HG02970 (cell line): ENCODE data around the gene NHLH2.

Source experiments
- ATAC-seq: cut with Tn5 transposase; IDR thresholded peaks from one replicate; pipeline ENCODE4 v1.9.1; 2021; ENCODE audit warnings: mild to moderate bottlenecking, moderate library complexity, moderate number of reproducible peaks; ENCODE audit not compliant: unreplicated experiment, low FRiP score

Gene NHLH2

DNA sequence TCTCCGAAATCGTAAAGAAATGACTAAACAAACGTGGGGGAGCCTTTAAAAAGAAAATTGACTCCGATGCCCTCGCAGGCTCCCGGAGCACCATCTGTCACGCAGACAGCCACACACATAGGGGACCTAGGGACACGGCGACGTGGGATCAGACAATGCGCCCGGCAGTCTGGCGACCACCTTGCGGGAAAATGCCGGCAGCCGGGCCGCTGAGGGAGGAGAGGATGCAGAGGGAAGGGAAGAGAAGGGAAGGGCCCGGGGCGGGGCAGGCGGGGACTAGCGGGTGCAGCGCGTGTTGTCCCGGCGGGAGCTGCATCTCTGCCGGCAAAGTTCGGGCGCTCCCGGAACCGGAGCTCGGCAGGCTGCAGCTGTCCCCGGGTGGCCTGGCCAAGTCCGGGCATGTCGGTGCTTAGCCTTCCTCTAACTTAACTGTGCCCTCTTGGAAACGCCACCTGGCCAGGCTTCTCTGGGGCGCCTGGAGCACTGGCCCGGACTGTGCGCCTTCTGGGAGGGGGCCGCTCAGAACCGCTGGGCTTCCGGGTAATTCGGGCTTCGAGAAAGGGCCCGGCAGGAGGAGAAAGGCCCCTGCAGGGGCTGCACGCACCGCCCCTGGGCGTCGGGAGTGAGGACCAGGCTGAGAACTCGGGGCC, 1.8 kb downstream of the NHLH2 start:
- ATAC-seq = no peak

DNA sequence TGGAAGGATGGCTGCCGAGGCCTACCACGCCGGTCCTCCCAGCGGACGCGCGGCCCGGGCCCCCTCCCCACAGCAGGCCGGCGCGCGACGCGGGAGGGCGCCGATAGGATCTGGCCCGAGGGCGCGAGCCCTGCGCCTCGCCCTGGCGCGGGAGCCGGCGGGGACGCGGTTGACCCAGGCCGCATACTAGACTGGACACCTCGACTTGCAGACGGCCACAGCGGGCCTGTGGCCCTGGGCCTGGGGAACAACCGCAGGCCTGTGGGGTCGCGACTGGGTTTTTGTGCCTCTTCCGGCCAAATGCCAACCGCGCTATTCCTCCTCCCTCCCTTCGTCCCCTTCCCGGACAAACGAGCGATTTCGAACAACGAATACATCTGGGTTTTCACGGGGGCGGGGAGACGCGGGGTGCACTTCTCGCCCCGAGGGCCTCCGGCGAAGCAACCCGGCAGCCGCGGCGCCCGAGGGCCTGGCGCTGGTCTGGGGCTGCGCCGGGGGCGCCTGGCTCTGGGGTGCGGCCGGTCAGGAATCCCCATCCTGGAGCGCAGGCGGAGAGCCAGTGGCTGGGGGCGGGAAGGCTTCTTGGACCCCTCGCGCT, 2.4 kb downstream of the NHLH2 start:
- no peak for ATAC-seq

DNA sequence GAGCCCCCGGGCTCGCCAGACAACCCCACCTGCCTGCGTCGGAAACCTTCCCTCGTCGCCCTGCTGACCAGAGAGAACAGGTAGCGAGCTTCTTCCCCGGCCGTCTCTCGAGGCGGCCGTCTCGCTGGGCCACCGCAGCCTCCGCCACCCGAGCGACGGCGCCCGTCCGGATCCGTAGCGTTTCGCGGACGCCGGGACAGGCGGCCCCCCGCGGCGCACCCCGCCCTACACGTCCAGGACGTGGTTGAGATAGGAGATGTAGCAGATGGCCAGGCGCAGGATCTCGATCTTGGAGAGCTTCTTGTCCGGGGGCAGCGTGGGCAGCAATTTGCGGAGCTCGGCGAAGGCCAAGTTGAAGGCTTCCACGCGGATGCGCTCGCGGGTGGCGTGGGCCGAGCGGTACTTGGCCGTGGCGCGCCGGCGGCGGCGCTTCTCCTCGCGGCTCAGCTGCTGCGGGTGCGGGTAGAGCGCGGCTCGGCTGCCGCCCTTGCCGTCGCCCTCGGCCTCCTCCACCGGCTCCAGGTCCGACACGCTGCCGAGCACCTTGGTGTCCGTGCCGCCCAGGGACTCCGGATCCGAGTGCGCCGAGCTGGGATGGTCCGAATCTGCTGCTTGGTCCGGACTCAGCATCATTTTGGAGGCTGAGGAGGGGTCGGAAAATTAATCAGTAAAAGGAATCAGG, 3.0 kb downstream of the NHLH2 start:
- no peak for ATAC-seq

DNA sequence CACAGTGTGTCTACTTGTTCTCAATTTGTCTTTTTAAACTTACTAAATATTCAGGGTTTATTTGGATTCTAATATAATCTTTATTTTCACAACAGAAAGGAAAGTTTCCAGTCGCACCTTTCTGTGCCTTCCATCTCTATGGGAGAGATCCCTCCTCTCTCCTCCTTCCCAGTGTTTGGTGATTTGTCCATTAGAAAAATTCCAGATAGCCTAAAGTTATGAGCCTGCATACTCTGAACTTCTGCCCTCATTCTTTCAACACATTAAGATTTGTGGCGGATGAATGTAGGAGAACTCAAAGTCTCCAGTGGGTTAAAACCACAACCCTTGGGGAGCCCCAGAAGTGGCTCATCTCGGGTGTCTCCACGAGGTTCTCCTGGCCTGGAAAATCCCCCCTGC, 3.6 kb downstream of the NHLH2 start:
- ATAC-seq = no peak

DNA sequence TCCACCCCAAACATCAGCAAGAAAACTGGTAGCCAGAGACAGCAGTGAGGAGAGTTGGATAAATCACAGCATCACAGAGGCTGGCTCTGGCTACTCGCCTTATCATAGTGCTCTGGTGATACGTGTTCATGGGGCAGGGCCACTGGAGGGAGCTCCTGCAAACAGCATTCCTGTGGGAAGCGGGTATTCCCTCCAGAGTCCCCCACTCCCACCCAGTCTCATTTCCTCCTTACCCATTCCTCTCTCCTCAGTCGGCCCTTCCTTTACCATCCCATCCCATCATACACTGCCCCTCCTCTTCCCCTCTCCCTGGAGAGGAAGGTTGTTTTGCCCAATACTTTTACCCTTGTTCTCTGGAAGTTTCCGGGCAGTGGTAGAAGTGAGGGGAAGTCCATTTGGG, 7.1 kb downstream of the NHLH2 start:
- ATAC-seq = no peak

DNA sequence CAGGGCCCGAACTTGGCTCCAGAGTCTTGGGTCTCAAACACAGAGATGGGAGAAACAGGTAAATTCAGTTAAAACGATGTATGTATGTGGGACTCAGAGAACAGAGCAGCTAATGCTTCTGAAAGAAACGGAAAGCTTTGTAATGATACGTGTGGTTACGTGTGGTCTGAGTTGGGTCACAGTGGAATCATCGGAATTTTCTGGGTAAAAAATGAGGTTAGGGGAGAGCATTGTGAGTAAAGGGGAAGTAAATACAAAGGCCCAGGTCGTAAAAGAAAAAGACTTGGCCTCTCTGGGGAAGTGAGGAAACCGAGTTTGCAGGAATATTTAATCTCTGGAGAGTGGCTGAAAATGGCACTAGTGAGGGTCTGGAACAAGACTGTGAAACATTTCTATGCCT, 8.3 kb downstream of the NHLH2 start:
- ATAC-seq = no peak

DNA sequence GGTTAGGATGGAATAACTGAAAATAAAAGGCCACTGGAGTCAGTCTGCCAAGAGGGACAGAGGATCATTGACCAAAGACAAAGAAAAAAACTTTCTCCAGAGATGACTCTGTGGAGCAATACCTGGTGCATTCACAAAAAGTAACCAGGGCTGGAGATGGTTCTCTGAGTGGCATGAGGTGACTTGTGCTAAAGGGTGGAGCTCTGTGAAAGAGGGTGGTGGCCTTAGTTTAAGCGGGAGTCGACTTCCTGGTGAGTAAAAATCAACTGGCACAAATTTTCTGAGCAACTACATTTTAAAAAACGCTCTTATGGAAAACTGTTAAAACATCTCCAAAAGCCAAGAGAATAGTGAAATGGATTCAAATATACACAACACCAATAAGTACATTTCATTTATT, 10.0 kb downstream of the NHLH2 start:
- no peak for ATAC-seq

DNA sequence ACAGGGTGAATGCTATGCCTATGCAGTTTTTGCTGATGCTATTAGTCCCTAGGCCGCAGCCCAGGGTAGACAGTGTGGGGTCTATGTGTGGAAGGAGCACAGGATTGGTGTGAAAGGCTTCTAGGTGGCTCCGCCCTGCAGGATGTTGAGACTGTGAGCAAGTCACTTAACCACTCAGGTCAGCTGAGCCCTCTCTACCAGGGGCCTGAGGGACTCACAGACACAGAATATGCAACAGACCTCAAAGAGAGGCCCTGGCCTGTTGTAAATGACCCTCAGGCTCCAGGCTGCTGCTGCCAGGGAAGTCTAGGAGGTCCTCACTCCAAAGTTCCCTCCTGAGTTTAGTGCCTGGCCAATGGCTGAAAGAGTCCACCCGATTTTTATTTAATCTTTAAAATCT, 11.0 kb downstream of the NHLH2 start:
- ATAC-seq = no peak

DNA sequence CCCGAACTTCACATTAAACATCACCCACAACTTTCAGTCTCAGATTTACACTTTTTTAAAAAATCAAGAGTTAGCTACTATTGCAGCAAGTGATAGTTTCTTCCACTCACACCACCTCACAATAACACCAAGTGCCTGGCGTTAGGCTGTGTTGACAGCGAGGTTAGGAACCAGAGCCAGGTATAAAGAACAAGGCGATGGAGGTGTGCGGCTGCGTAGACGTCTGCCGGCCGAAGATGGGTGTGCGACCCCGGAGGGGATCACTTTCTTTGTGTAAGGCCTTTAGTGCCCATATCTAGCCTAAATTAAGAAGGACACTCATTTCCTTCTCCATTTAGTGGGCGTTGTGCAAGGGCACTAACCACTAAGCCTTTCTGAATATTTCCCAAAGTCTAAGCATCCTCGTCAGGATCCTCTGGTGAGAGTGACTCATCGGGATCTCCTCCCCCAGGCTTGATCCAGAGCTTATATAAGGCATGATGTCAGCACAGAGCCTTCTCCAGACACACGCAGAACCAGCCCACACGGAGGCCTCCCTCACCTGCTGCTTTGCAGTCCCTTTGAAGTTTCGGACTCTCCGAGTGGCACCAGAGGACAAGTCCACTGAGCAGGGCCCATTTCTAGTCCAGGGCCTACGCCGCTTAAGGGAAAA, 11.8 kb downstream of the NHLH2 start:
- no peak for ATAC-seq

DNA sequence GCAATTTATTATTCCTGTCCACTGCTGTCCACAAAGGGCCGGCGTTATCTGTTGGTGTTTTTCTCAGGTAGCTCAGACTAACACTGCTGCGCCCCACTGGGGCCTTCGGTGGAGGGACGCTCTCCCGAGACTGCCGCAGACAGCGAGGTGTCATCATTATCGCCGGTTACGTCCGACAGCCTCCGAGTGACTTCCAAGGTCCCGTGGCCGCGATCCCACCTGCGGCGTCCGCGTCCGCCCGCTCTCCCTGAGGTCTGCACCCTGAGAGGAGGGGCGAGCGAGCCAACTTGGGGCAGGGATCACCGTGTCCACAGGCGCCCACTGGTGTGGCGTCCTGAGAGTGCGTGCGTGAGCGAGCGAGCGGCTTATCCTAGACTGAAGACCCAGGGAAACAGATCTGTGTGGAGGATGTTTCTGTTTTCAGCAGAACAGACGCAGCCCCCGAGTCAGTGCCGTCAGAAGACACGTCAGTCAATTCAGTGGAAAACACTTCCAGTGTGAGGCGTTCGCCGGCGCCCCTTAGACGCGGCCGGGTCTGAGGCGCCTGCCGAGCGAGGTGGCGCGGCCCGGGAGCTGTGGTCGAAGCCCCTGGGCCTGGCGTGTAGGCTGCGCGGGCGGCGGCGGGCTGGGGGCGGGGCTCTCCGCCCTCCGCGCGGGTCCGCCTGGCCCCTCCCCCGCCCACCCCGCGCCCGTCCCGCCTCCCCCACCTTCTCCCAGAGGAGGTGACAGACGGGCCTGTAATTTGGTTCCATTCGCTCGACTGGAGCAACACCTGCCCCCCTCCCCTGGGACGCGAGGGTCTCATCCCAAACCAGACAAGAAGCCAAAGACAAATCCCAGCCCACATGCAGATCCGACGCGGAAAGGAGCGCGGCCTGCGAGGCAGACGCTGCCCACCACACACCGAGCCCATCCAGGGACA, 12.6 kb downstream of the NHLH2 start:
- no peak for ATAC-seq

DNA sequence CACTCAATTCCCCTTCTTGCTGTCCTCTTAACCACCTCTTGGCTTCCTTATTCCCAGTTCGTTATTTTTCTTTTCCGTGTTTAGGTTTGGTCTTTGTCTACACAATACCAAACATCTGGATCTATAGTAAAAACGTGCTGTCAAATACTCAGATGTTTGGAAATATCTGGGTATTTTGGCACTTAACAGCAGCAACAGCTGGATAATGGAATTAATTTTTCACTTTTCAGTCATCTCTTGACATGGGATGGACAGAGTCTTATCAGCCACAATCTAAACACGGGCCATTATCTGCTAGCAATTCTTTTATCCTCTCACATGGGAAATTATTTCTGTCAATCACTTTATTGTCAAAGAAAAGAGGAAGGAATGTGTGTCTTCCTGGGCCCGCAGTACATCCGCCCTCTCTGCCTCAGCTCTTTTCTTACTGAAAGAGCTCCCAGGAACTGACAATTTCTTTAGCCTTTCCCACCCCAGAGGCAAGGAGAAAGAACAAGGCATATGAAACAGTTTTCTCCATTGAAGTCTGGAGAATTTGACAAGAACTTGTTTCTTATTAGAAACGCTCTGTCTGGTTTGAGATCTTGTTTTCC, 13.4 kb downstream of the NHLH2 start:
- no peak for ATAC-seq

DNA sequence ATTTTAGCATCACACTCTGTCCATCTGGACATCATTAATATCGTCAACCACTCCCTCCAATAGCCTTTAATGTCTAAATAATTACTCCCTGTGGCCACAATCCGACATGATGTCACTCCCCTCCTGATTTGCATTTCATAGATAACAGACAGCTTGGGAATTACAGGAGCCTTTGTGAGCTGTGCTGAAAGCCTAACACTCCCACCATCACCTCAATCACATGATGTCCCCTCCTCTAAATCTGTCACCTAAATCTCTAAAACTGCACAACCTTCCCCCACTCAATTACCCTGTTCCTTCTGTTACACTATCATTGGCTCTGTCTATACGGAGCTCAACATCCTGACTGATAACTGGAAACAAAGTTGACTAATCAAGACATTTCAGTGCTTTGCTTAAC, 14.3 kb downstream of the NHLH2 start:
- ATAC-seq = no peak

DNA sequence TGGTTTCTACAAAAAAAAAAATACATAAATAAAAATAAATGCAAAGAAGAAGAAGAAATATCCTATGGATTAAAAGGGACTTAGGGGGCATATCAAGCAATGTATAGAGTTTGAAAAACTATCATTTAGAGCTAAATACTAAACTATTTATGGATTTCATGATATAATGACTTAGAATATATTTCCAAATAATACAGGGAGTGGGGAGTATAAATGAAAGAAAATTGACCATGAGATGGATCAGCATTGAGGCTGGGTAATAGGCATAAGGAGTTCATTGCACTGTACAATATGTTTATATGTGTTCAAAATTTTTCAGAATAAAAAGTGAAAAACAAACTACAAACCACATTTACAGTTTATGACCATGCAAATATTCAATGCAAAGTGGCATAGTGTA, 18.8 kb downstream of the NHLH2 start:
- no peak for ATAC-seq

DNA sequence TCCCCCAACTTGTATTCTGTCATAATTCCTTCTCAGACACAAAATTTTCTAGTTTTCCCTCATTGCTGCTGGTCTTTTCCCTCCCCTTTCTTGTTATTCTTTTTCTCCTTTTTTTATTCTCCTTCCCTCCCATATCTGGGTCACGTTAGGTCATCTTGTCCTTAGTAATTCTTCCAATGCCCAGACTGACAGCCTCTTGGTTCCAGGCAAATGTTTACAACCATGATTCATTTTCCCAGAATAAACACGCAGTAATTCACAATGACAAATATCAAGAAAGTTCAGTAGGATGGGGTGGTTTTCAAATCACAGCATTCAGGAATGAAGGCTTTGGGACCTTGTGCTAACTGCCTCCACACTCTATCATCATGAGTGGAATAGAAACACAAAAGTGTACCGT, 25.2 kb downstream of the NHLH2 start:
- no peak for ATAC-seq

DNA sequence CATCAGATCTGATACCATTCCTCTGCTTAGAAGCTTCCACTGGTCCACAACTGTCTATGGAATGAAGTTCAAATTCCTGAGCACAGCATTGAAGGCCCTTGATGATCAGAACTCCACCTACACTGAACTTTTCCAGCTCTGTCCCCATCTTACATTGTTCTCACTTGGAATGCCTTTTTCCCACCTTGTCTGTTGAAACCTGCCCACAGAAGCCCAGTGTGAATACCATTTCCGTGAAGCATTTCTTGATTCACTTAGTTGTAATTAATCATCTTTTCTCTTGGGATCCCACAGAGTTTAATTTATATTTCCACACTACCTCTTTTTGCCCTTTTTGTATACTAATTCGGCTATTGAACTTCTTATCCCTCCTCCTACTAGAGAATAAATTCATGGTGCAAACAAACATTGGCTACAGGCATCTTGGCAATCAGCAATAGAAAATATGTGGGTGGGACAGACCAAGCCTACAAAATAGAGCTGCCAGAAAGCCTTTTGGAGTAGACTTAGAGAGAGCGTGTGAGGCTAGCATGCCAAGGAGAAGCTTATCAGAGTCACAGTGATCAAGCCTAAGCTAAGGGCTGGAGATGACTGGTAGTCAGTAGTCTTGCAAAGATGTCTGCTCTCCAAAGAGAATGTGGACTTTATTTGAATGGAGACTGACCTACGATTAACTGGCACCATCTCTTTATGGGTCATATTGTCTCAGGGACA, 26.1 kb downstream of the NHLH2 start:
- no peak for ATAC-seq

DNA sequence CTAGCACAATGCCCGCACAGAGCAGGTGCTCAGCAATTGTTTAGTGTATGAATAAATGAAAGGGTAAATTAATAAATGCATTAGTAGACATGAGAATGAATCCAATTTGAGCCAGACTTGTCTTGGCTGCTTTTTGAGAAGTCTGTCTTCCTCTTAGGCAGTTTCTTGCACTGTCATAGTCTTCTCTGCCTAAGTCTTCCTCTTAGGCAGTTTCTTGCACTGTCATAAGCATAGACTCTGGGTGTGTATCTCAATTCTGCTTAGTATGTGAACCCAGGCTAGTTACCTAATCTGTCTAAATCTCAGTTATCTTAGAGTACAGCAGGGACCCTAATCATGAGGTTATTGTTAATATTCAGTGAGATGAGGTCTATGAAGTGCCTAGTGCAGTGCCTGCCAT, 27.2 kb downstream of the NHLH2 start:
- no peak for ATAC-seq

DNA sequence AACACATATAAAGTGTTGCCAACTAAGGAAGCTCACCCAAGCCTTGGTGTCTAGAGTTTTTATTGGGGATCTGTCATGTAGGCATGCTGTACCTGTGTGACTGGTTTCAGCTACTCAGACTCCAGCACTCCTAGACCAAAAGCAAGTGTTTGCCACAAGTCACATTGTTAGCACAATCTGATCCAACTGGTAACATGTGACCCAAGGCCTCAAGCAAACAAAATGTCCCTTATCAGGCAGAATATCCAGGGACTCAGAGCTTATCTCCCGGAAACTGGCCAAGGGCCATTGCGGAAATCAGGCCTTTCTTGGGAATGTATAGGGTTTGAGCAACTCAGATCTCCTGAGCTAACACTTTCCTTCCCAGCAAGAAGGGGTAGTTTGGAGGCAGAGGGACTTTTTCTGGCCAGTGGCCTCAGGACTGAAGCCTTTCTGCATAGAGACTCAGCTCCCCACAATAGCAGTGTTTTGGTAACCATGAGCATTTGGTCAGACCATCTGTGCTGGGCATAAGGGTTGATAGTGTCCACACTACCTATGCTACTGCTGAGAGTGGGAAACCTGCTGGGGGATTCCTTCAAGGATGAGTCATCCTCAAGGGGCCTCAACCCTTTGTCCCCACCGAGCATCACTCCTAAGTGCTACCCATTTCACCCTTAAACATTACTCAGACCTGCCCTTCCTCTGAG, 29.6 kb downstream of the NHLH2 start:
- ATAC-seq = no peak

DNA sequence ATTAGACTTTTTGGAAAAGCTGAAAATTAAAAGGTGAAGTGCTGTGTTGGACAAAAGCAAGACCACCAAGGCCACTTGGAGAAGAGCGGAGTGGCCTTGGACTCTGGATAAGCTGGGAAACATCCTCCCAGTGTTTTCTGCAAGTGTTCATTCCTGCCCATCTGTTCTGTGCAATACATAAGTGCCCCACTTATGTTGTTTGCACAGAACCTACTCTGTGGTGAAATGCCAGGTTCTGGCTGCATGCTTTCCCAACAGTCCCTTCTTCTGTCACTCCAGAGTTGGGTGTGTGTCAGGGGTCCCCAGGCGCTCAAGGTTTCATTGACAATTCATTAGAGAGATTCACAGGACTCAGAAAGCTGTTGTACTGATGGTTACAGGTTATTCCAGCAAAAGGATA, 30.3 kb downstream of the NHLH2 start:
- ATAC-seq = no peak

DNA sequence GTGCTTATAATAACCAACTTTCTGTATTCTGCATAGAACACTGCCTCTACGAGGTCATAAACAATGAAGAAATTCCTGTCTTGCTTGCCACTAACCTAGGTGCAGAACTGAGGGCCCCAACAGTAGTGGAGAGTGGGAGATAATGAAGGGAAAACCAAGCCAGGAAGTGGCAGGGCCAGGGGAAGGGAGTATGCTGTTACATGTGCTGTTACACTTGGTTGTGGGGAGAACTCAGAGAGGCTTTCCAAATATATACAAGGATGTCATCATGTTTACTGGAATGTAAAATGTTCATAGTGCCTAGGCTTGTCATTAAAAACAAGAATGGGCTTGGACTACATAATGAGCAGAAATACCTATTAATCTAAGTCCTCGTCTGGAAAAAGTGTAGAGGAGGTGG, 31.1 kb downstream of the NHLH2 start:
- no peak for ATAC-seq
